Measurements from ENCODE around the gene LPIN3.

The LPIN3 gene

DNA sequence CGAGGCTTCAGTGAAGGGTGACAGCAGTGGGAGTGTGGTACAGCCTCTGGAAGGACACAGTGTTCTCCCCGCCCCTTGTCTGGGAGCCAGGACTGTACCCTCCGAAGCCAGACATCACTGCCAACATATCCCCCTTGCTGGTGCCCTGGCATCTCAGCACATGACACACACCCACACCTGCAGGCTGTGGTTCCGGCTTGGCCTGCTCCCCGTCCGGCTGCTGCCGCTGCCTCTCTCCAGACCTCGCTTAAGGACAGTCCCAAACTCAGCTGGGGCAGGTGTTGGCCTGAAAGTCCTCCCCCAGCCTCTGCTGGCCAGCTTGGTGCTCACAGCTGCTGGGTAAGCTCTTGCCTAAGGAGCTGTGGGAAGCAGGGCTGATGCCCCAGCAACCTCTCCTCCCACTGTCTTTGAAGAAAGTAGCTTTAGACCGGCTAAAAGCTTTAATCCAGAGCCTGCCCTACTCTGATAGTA lies 19.0 kb downstream of the LPIN3 start:
- Histone ChIP-seq H3K36me3 (ENCODE audit: control insufficient read depth in 1 of 2, insufficient read depth in 2 of 2, low read length in 2 of 2) (no peaks in the 10 kb centered on the region), H3K4me2 (ENCODE audit: low read length) (no peak overlapping the region), H2BK120ac (ENCODE audit: insufficient read depth, low read length, poor library complexity) (no peak overlapping the region), H2AFZ (ENCODE audit: insufficient read depth, low read length, poor library complexity) (no peak overlapping the region), H2AK5ac (ENCODE audit: low read length) (no peak overlapping the region), H2BK5ac (ENCODE audit: low read depth, low read length, poor library complexity) (no peak overlapping the region), H3K18ac (ENCODE audit: low read length) (no peak overlapping the region), H3K4me1 (ENCODE audit: control insufficient read depth in 1 of 2, insufficient read depth in 2 of 2, low read length in 2 of 2) (no peaks in the 10 kb centered on the region), H3K14ac (ENCODE audit: low read length) (no peak overlapping the region), H3K27me3 (ENCODE audit: insufficient read depth, low read length) (peaks cover 3% of the 10 kb centered on the region), H3K23ac (ENCODE audit: low read length) (no peak overlapping the region), H4K12ac (ENCODE audit: low read depth, low read length) (no peak overlapping the region), H4K8ac (ENCODE audit: low read depth, low read length) (no peak overlapping the region), H4K91ac (ENCODE audit: low read depth, low read length) (no peak overlapping the region), H2BK12ac (ENCODE audit: low read length) (no peak overlapping the region), H3K79me2 (ENCODE audit: control insufficient read depth, insufficient read depth, low read length, poor library complexity) (no peaks in the 10 kb centered on the region), H3K79me1 (ENCODE audit: low read length) (no peaks in the 10 kb centered on the region), H3K4ac (ENCODE audit: low read depth, low read length) (no peak overlapping the region), H3K4me3 (ENCODE audit: low read depth, low read length) (no peak overlapping the region), H3K9me3 (ENCODE audit: insufficient read depth, low read depth, low read length) (no peaks in the 10 kb centered on the region), H3K27ac (ENCODE audit: low read depth, low read length) (no peak overlapping the region), H3K9ac (ENCODE audit: low read length) (no peak overlapping the region)
- DNase-seq, result no peak
- no CpG with 5 or more reads among the region's 9 CpGs for WGBS (ENCODE audit: extremely low coverage, insufficient coverage, insufficient read length)

DNA sequence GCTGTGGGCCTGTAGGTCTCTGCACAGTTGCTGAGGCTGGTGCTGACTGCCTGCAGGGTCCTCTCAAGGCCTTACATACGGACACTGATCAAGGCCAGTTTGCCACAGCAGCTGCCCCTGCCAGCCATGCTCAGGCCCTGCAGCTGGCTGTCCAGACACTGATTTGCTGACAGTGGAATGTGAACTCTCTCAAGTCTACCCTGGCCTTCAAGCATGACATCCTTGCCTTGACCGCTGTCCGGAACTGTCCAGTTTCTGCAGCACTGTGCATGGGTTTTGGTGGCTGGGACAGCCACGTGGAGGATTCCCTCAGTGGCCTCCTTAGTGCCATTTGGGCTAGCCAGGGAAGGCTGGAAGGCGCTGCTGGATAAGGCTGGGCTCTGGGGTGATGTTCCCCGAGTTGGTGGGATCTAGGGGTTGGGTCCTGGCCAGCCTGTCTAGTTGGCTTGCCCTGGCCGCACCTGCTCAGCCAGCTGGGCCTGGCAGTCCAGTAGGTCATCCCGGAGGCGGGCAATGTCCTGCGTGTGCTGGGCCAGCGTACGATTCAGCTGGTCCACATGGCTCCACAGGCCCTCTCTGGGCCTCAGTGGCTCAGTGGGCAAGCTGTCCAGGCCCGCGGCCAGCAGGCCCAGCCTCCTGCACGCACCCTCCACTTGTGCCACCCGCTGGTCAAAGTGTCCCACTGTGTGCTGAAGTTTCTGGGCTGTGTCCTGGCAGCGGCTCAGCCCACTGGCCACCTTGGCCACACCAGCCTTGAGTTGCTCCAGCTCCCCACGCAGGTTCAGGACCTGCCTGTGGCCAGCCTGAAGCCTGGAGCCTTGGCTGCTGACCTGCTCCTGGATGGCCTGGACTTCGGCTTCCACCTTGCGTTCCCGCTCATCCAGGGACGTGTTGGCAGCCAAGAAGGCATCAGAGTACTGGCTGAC lies 20.5 kb downstream of the LPIN3 start:
- Histone ChIP-seq H3K9me3 (ENCODE audit: insufficient read depth, low read depth, low read length) (no peaks in the 10 kb centered on the region), H3K4ac (ENCODE audit: low read depth, low read length) (no peak overlapping the region), H2AK5ac (ENCODE audit: low read length) (no peak overlapping the region), H3K4me1 (ENCODE audit: control insufficient read depth in 1 of 2, insufficient read depth in 2 of 2, low read length in 2 of 2) (peaks cover 0 to 2% of the 10 kb centered on the region in 2 experiments), H3K9ac (ENCODE audit: low read length) (no peak overlapping the region), H2BK12ac (ENCODE audit: low read length) (no peak overlapping the region), H3K18ac (ENCODE audit: low read length) (no peak overlapping the region), H4K91ac (ENCODE audit: low read depth, low read length) (no peak overlapping the region), H2BK5ac (ENCODE audit: low read depth, low read length, poor library complexity) (no peak overlapping the region), H3K4me3 (ENCODE audit: low read depth, low read length) (no peak overlapping the region), H4K12ac (ENCODE audit: low read depth, low read length) (no peak overlapping the region), H2BK120ac (ENCODE audit: insufficient read depth, low read length, poor library complexity) (no peak overlapping the region), H3K36me3 (ENCODE audit: control insufficient read depth in 1 of 2, insufficient read depth in 2 of 2, low read length in 2 of 2) (no peaks in the 10 kb centered on the region), H2AFZ (ENCODE audit: insufficient read depth, low read length, poor library complexity) (no peak overlapping the region), H3K79me2 (ENCODE audit: control insufficient read depth, insufficient read depth, low read length, poor library complexity) (no peaks in the 10 kb centered on the region), H3K27ac (ENCODE audit: low read depth, low read length) (no peak overlapping the region), H3K14ac (ENCODE audit: low read length) (no peak overlapping the region), H3K27me3 (ENCODE audit: insufficient read depth, low read length) (peaks cover 17% of the 10 kb centered on the region), H3K4me2 (ENCODE audit: low read length) (no peak overlapping the region), H3K79me1 (ENCODE audit: low read length) (no peaks in the 10 kb centered on the region), H3K23ac (ENCODE audit: low read length) (no peak overlapping the region), H4K8ac (ENCODE audit: low read depth, low read length) (no peak overlapping the region)
- WGBS (ENCODE audit: extremely low coverage, insufficient coverage, insufficient read length), result no CpG with 5 or more reads among the region's 22 CpGs
- DNase-seq, result no peak

DNA sequence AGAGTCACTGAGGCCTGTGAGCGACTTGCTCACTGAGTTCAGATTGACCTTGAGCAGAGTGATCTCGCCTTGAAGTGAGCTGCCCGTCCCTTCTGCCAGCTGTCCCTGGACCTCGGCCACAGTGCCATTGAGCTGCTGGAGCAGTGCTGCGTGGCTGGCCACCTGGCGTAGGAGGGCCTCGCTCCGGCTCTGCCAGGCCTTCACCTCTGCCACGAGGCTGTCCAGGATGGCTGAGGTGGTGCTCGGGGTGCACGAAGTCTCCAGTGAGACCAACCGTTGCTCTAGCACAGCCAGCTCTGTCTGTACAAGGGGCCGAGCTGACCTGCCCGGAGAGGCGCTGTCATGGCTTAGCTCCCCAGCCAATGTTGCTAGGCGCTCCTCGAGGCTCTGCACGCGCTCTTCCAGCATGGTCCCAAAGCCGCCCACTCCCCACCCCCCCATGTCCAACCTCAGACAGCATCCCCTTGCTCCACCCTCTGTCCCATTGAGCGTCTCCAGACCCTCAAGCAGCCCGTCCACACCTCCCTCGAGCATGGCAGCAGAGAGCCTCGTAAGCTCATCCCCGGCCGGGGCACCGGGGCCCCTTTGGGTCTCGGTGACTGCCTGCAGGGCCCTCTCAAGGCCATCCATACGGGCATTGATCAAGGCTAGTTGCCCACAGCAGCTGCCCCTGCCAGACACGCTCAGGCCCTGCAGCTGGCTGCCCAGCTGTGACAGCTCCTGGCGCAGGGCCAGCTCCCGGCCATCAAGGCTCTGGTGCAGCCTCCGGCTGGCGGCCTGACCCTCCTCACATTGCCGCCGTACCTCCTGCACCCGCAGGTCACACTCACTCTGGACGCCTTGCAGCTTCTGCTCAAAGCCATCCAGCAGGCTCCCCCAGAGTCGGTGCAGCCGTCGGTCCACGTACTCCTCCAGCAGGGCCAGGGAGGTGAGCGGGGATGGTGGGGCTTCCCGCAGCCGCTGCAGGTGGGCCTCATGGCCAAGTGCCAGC lies 21.4 kb downstream of the LPIN3 start:
- H4K12ac ChIP-seq (ENCODE audit: low read depth, low read length), result no peak overlapping the region
- no peak overlapping the region for H4K91ac ChIP-seq (ENCODE audit: low read depth, low read length)
- no peak overlapping the region for H4K8ac ChIP-seq (ENCODE audit: low read depth, low read length)
- no peak overlapping the region for H3K14ac ChIP-seq (ENCODE audit: low read length)
- H3K36me3 ChIP-seq (ENCODE audit: control insufficient read depth in 1 of 2, insufficient read depth in 2 of 2, low read length in 2 of 2), result no peaks in the 10 kb centered on the region
- H3K4ac ChIP-seq (ENCODE audit: low read depth, low read length), result no peak overlapping the region
- H3K79me1 ChIP-seq (ENCODE audit: low read length), result no peaks in the 10 kb centered on the region
- H2AFZ ChIP-seq (ENCODE audit: insufficient read depth, low read length, poor library complexity), result no peak overlapping the region
- H2AK5ac ChIP-seq (ENCODE audit: low read length), result no peak overlapping the region
- H2BK5ac ChIP-seq (ENCODE audit: low read depth, low read length, poor library complexity), result no peak overlapping the region
- H3K23ac ChIP-seq (ENCODE audit: low read length), result no peak overlapping the region
- H2BK120ac ChIP-seq (ENCODE audit: insufficient read depth, low read length, poor library complexity), result no peak overlapping the region
- H3K4me3 ChIP-seq (ENCODE audit: low read depth, low read length), result no peak overlapping the region
- no peak overlapping the region for H3K27ac ChIP-seq (ENCODE audit: low read depth, low read length)
- peaks cover 26% of the 10 kb centered on the region for H3K27me3 ChIP-seq (ENCODE audit: insufficient read depth, low read length)
- no CpG with 5 or more reads among the region's 45 CpGs for WGBS (ENCODE audit: extremely low coverage, insufficient coverage, insufficient read length)
- H3K9ac ChIP-seq (ENCODE audit: low read length), result no peak overlapping the region
- no peak for DNase-seq
- no peak overlapping the region for H3K4me2 ChIP-seq (ENCODE audit: low read length)
- no peak overlapping the region for H3K18ac ChIP-seq (ENCODE audit: low read length)
- peaks cover 0 to 7% of the 10 kb centered on the region in 2 experiments for H3K4me1 ChIP-seq (ENCODE audit: control insufficient read depth in 1 of 2, insufficient read depth in 2 of 2, low read length in 2 of 2)
- no peaks in the 10 kb centered on the region for H3K79me2 ChIP-seq (ENCODE audit: control insufficient read depth, insufficient read depth, low read length, poor library complexity)
- no peaks in the 10 kb centered on the region for H3K9me3 ChIP-seq (ENCODE audit: insufficient read depth, low read depth, low read length)
- H2BK12ac ChIP-seq (ENCODE audit: low read length), result no peak overlapping the region

DNA sequence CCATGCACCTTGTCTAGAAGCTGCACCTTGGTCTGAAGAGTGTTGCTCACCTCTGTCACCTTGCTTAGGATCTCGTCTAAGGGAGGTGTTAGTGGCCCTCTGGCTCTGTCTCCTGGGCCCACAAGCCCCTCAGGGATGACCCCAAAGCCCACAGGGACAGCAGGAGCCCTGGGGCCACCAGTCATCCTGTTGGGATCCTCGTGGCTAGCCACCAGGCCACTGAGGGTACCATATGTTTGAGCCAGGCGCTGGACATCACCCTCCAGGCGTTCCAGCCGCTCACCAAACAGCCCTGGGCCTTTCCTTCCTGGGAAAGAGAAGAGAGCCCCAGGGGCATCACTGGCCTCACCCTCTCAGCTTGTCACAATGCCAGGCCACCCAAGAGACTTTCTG lies 22.1 kb downstream of the LPIN3 start:
- no peak overlapping the region for H4K12ac ChIP-seq (ENCODE audit: low read depth, low read length)
- no peak overlapping the region for H3K27ac ChIP-seq (ENCODE audit: low read depth, low read length)

More for the DNA sequence above, 22.1 kb downstream of the LPIN3 start:
- Histone ChIP-seq H3K9ac (ENCODE audit: low read length) (no peak overlapping the region), H2AK5ac (ENCODE audit: low read length) (no peak overlapping the region), H4K8ac (ENCODE audit: low read depth, low read length) (no peak overlapping the region), H3K18ac (ENCODE audit: low read length) (no peak overlapping the region), H3K14ac (ENCODE audit: low read length) (no peak overlapping the region), H3K79me2 (ENCODE audit: control insufficient read depth, insufficient read depth, low read length, poor library complexity) (no peaks in the 10 kb centered on the region), H3K4ac (ENCODE audit: low read depth, low read length) (no peak overlapping the region), H4K91ac (ENCODE audit: low read depth, low read length) (no peak overlapping the region), H3K36me3 (ENCODE audit: control insufficient read depth in 1 of 2, insufficient read depth in 2 of 2, low read length in 2 of 2) (no peaks in the 10 kb centered on the region), H2BK120ac (ENCODE audit: insufficient read depth, low read length, poor library complexity) (no peak overlapping the region), H2BK5ac (ENCODE audit: low read depth, low read length, poor library complexity) (no peak overlapping the region), H3K9me3 (ENCODE audit: insufficient read depth, low read depth, low read length) (no peaks in the 10 kb centered on the region), H2BK12ac (ENCODE audit: low read length) (no peak overlapping the region), H3K4me2 (ENCODE audit: low read length) (no peak overlapping the region), H2AFZ (ENCODE audit: insufficient read depth, low read length, poor library complexity) (no peak overlapping the region), H3K4me1 (ENCODE audit: control insufficient read depth in 1 of 2, insufficient read depth in 2 of 2, low read length in 2 of 2) (peaks cover 0 to 7% of the 10 kb centered on the region in 2 experiments), H3K27me3 (ENCODE audit: insufficient read depth, low read length) (peaks cover 33% of the 10 kb centered on the region), H3K4me3 (ENCODE audit: low read depth, low read length) (no peak overlapping the region), H3K23ac (ENCODE audit: low read length) (no peak overlapping the region), H3K79me1 (ENCODE audit: low read length) (no peaks in the 10 kb centered on the region)
- DNase-seq, result peak in 1 of 2 donors; percentile 7
- no CpG with 5 or more reads among the region's 5 CpGs for WGBS (ENCODE audit: extremely low coverage, insufficient coverage, insufficient read length)

Measured in trophoblast cell (in vitro differentiated cells and primary cell).